MCF 10A (cell line): ENCODE results near the gene ATP5F1C. TPM values are rescaled to one million over a fixed set of nuclear protein-coding genes. Genes with fewer than 3 reads are reported as not detected.
"Not testable (repeated sequence)": the region's sequence is repeated elsewhere in the genome, so short reads cannot be mapped to it uniquely, and the experiment has no call there.

Source experiments
- BruUV-seq: library from RNA; stranded (reverse); fragments of 400-500 nt; replicated peaks from 2 replicates; lab custom pipeline; 2021; lab: Mats Ljungman, UMichigan
- CTCF ChIA-PET: fragments of 300-600 bp; sonication (Branson Sonifier 250); formaldehyde crosslinking; extraction: SDS; loops from one replicate; lab custom pipeline; 2021; ENCODE audit warnings: antibody characterized with exemption, inconsistent platforms; lab: Yijun Ruan, JAX
- POLR2A ChIA-PET: fragments of 300-600, 350-650 bp; sonication (Branson Sonifier 250); formaldehyde crosslinking; extraction: SDS; loops from one replicate; lab custom pipeline; 2020; ENCODE audit warnings: antibody characterized with exemption, inconsistent platforms; lab: Yijun Ruan, JAX
- DNase-seq: peaks from one replicate; pipeline ENCODE4 v3.0.0-alpha.2; 2018; ENCODE audit not compliant: unreplicated experiment
- H3K27ac Mint-ChIP-seq: one replicate; pipeline ENCODE4 v1.8.0; 2022; ENCODE audit warnings: mild to moderate bottlenecking, low read depth, mixed read lengths; ENCODE audit not compliant: unreplicated experiment
- H3K27me3 Mint-ChIP-seq: one replicate; pipeline ENCODE4 v1.8.0; 2022; ENCODE audit warnings: mixed read lengths; ENCODE audit not compliant: insufficient read depth, unreplicated experiment
- H3K36me3 Mint-ChIP-seq: one replicate; pipeline ENCODE4 v1.8.0; 2022; ENCODE audit warnings: mild to moderate bottlenecking, moderate library complexity, mixed read lengths; ENCODE audit not compliant: insufficient read depth, unreplicated experiment
- H3K4me1 Mint-ChIP-seq: one replicate; pipeline ENCODE4 v1.8.0; 2022; ENCODE audit warnings: mixed read lengths; ENCODE audit not compliant: insufficient read depth, unreplicated experiment
- H3K4me3 Mint-ChIP-seq: one replicate; pipeline ENCODE4 v1.8.0; 2022; ENCODE audit warnings: mild to moderate bottlenecking, moderate library complexity, mixed read lengths; ENCODE audit not compliant: unreplicated experiment
- H3K9me3 Mint-ChIP-seq: one replicate; pipeline ENCODE4 v1.8.0; 2022; ENCODE audit warnings: mixed read lengths; ENCODE audit not compliant: unreplicated experiment
- intact Hi-C: fragments of 100-400 bp; cut with micrococcal nuclease; formaldehyde crosslinking; loops from 2 replicates; pipeline ENCODE4 v1.14.1; 2022
- total RNA-seq: library from RNA; stranded (reverse); gene quantifications from 2 replicates; pipeline ENCODE4 v1.2.3, GENCODE V29; 2022
- TF ChIP-seq, protein P1 (sequence below): fragments of 200-600 bp; IDR thresholded peaks from one replicate; pipeline ENCODE4 v1.8.0; 2022; ENCODE audit warnings: antibody characterized with exemption, mild to moderate bottlenecking; ENCODE audit not compliant: unreplicated experiment

Gene ATP5F1C
- total RNA-seq, 1 experiment from 2014 or later: 281 TPM

DNA sequence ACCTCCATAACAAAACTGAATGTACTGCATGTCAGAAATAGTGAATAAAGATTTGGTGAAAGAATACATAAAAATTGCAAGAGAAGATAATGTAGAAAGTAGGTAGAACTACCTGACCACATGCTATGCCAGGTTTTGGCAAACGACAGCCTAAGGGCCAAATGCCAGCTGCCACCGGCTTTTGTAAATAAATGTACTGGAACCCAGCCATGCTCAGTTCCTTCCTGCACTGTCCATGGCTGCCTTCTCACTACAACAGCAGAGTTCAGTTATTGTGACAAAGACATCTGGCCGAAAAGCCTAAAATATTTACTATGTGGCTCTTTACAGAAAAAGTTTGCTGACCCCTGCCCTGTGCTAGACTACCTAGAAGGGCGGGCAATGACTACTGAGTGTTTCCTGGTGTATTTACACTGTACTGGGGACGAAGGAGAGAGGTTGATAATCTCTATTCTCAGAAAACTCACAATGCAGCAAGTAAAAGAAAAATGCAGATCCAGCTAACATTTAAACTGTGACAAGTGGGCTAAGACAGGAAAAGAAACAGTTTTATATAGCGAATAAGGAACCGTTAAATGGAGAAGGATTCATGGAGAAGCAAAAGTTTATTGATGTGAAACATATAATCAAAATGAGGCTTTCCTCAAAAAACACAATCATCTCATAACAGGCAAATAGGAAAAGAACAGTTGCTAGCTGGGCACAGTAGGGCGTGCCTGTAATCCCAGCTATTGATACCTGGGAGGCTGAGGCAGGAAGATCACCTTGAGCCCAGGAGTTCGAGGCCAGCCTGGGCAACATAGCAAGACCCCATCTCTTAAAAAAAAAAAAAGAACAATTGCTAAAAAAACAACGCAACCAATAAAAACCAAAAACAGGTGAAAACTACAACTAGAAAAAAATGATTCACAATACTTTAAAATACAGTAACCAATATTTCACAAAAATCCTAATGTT is 13.9 kb upstream of the ATP5F1C start:
- no peaks in the 10 kb centered on the region for H3K27me3 Mint-ChIP-seq
- no peaks in the 10 kb centered on the region for H3K9me3 Mint-ChIP-seq
- TF ChIP-seq, protein P1, sequence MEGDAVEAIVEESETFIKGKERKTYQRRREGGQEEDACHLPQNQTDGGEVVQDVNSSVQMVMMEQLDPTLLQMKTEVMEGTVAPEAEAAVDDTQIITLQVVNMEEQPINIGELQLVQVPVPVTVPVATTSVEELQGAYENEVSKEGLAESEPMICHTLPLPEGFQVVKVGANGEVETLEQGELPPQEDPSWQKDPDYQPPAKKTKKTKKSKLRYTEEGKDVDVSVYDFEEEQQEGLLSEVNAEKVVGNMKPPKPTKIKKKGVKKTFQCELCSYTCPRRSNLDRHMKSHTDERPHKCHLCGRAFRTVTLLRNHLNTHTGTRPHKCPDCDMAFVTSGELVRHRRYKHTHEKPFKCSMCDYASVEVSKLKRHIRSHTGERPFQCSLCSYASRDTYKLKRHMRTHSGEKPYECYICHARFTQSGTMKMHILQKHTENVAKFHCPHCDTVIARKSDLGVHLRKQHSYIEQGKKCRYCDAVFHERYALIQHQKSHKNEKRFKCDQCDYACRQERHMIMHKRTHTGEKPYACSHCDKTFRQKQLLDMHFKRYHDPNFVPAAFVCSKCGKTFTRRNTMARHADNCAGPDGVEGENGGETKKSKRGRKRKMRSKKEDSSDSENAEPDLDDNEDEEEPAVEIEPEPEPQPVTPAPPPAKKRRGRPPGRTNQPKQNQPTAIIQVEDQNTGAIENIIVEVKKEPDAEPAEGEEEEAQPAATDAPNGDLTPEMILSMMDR: no peak
- H3K4me3 Mint-ChIP-seq: no peak overlapping the region
- POLR2A ChIA-PET: interaction anchor here (1.6 to 4.2 kb wide), 2 partner anchors 14 to 45 kb away, joined by 3 to 28 read pairs; partner anchors contain the start of genes ATP5F1C and KIN
- H3K27ac Mint-ChIP-seq: no peak overlapping the region
- peaks cover 8% of the 10 kb centered on the region for H3K4me1 Mint-ChIP-seq
- CTCF ChIA-PET: interaction anchor here (0.6 to 0.7 kb wide), 2 partner anchors 1091 to 1204 kb away, joined by 3 read pairs; no protein-coding TSS in a partner anchor
- H3K36me3 Mint-ChIP-seq: peaks cover 98% of the 10 kb centered on the region
- intact Hi-C loops: no loop called here
- no TSS peak for BruUV-seq
- peak; percentile 52 for DNase-seq

DNA sequence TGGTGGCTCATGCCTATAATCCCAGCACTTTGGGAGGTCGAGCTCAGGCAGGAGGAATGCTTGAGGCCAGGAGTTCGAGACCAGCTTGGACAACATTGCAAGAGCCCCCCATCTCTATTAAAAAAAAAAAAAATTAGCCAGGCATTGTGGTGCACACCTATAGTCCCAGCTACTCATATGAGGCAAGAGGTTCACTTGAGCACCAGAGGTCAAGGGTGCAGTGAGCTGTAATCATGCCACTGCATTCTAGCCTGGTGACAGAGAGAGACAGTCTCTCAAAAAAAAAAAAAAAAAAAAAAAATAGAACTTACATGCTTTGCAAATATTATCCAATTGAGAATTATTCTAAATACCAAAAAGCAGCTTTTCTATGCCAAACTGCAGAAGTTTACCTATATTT is 11.2 kb upstream of the ATP5F1C start:
- Mint-ChIP-seq H3K4me1 (peaks cover 8% of the 10 kb centered on the region), H3K36me3 (peaks cover 74% of the 10 kb centered on the region), H3K9me3 (no peaks in the 10 kb centered on the region), H3K4me3 (no peak overlapping the region), H3K27me3 (no peaks in the 10 kb centered on the region), H3K27ac (no peak overlapping the region)
- POLR2A ChIA-PET: interaction anchor here (0.6 to 4.2 kb wide), 2 partner anchors 11 to 1313 kb away, joined by 4 to 28 read pairs; partner anchors contain the start of genes ATP5F1C and KIN
- intact Hi-C loops: no loop called here
- CTCF ChIA-PET: interaction anchor here (0.6 to 1.3 kb wide), 2 partner anchors 252 to 266 kb away, joined by 4 to 5 read pairs; no protein-coding TSS in a partner anchor
- TF ChIP-seq, protein P1: no peak
- no TSS peak for BruUV-seq
- no peak for DNase-seq

DNA sequence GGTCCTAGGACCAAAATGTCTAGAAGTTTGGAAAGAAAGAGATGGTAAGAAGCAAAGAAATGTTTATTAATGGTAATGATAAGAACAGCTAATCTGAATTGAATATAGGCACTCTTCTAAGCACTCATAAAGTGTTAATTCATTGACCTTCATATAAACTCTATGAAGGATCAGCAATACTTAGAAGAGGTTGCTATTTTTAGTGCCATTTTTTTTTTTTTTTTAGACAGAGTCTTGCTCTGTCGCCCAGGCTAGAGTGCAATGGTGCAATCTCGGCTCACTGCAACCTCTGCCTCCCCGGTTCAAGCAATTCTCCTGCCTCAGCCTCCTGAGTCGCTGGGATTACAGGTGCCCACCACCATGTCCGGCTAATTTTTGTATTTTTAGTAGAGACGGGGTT is 5.8 kb upstream of the ATP5F1C start:
- H3K27ac Mint-ChIP-seq, DNase-seq, H3K4me3 Mint-ChIP-seq, intact Hi-C loops, H3K9me3 Mint-ChIP-seq, BruUV-seq, POLR2A ChIA-PET, H3K27me3 Mint-ChIP-seq: not testable (repeated sequence)
- CTCF ChIA-PET: interaction anchor here (0.6 kb wide), 1 partner anchor 40 kb away, joined by 3 read pairs; no protein-coding TSS in a partner anchor
- peaks cover 34% of the 10 kb centered on the region for H3K36me3 Mint-ChIP-seq
- peaks cover 16% of the 10 kb centered on the region for H3K4me1 Mint-ChIP-seq

DNA sequence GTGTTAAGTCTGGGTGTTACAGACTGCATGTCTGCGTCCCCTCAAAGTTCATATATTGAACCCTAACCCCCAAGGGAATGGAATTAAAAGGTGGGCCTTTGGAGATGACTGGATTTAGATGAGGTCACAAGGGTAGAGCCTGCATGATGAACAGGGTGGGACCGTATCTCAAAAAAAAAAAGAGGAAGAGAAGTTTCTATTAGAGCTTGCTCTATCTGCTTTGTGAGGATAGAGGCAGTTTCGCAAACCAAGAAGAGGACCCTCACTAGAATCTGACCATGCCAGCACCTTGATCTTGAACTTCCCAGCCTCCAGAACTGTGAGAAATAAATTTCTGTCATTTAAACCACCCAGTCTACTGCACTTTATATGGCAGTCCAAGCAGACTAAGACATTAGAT is 1.5 kb upstream of the ATP5F1C start:
- no TSS peak for BruUV-seq
- peaks cover 28% of the 10 kb centered on the region for H3K4me1 Mint-ChIP-seq
- no peaks in the 10 kb centered on the region for H3K27me3 Mint-ChIP-seq
- TF ChIP-seq, protein P1: no peak
- no peak for DNase-seq
- CTCF ChIA-PET: interaction anchor here (1.4 kb wide), 1 partner anchor 261 kb away, joined by 11 read pairs; no protein-coding TSS in a partner anchor
- peak overlapping the region; percentile 6 for H3K27ac Mint-ChIP-seq
- no peak overlapping the region for H3K4me3 Mint-ChIP-seq
- POLR2A ChIA-PET: interaction anchor here (0.7 kb wide), 1 partner anchor 32 kb away, joined by 3 read pairs; the partner anchor contains the start of gene TAF3
- H3K36me3 Mint-ChIP-seq: peaks cover 23% of the 10 kb centered on the region
- intact Hi-C loops: no loop called here
- no peaks in the 10 kb centered on the region for H3K9me3 Mint-ChIP-seq
